Measurements from ENCODE around the gene RAB38. TPM values are rescaled to one million over a fixed set of nuclear protein-coding genes. Genes with fewer than 3 reads are reported as not detected.

The RAB38 gene
- total RNA-seq, 1 experiment from 2014 or later = 18.7 TPM

- H3K4me3 Mint-ChIP-seq = no peak overlapping the region
- Histone ChIP-seq H2BK12ac (ENCODE audit: insufficient read length, low read depth, low read length) (no peak overlapping the region), H3K27ac (ENCODE audit: insufficient read length, low read depth, low read length) (no peak overlapping the region), H2AFZ (ENCODE audit: low read length) (no peak overlapping the region), H4K20me1 (ENCODE audit: control insufficient read depth, insufficient read depth, insufficient read length) (no peaks in the 10 kb centered on the region), H3K9ac (ENCODE audit: extremely low read depth, insufficient read length, low read length) (no peak overlapping the region), H3K79me2 (ENCODE audit: insufficient read depth, low read length) (no peaks in the 10 kb centered on the region), H3K27me3 (ENCODE audit: insufficient read depth, low read length) (no peaks in the 10 kb centered on the region), H3K18ac (ENCODE audit: insufficient read length, low read depth, low read length) (no peak overlapping the region), H3K4me2 (ENCODE audit: insufficient read depth, insufficient read length, low read length) (no peak overlapping the region), H3T11ph (ENCODE audit: low read length) (no peak overlapping the region), H3K14ac (ENCODE audit: insufficient read depth, low read length) (no peak overlapping the region), H3K4ac (ENCODE audit: low read depth, low read length) (no peak overlapping the region), H2BK5ac (ENCODE audit: insufficient read length, low read length) (no peak overlapping the region), H3K4me1 (ENCODE audit: insufficient read depth, low read length) (0 out of 2 replicates have a peak, but pooled peaks cover 2% of the 10 kb centered on the region), H2BK120ac (ENCODE audit: low read depth, low read length, poor library complexity, severe bottlenecking) (no peak overlapping the region), H3K9me3 (ENCODE audit: control insufficient read depth, low read depth, low read length) (no peaks in the 10 kb centered on the region), H2AK5ac (ENCODE audit: insufficient read length, low read length) (no peak overlapping the region), H2BK15ac (ENCODE audit: low read depth, low read length) (no peak overlapping the region), H3K79me1 (ENCODE audit: insufficient read depth, low read depth, low read length, poor library complexity, severe bottlenecking) (no peaks in the 10 kb centered on the region), H3K56ac (ENCODE audit: insufficient read length, low read depth, low read length) (no peak overlapping the region), H4K5ac (ENCODE audit: insufficient read length, low read depth, low read length) (no peak overlapping the region), H3K23me2 (ENCODE audit: insufficient read length, low read depth, low read length, poor library complexity, severe bottlenecking) (no peaks in the 10 kb centered on the region), H4K91ac (ENCODE audit: insufficient read length, low read depth, low read length) (no peak overlapping the region), H3K23ac (ENCODE audit: insufficient read length, low read depth, low read length) (no peak overlapping the region), H2BK20ac (ENCODE audit: low read depth, low read length, poor library complexity, severe bottlenecking) (no peak overlapping the region), H4K8ac (replicated peaks; ENCODE audit: insufficient read length, low read depth, low read length) (no peak overlapping the region)
- H3K4me1 Mint-ChIP-seq = peaks cover 11 to 13% of the 10 kb centered on the region in 2 experiments
- H3K27me3 Mint-ChIP-seq (ENCODE audit: low read depth) = no peaks in the 10 kb centered on the region
- WGBS (ENCODE audit: extremely low coverage, insufficient read length, low lambda C conversion rate) = no CpG with 5 or more reads among the region's 3 CpGs
- peaks cover 0 to 2% (median 0%) of the 10 kb centered on the region in 3 experiments; a peak in 3 of 7 replicates for H3K36me3 Mint-ChIP-seq (ENCODE audit: insufficient read depth in 1 of 3, low read depth in 3 of 3)
- no peaks in the 10 kb centered on the region; a peak in 1 of 5 replicates for H3K9me3 Mint-ChIP-seq
- TF ChIP-seq CTCF (conservative IDR thresholded peaks at IDR 0.05) = no peak
- DNase-seq = no peak
- H3K27ac Mint-ChIP-seq = no peak overlapping the region
Observed at GRCh38 chr11:88183233-88183632, 8.0 kb upstream of the RAB38 start.

All from H9 (cell line).